Measurements from ENCODE around the gene ADAMTS6.

GRCh38 chr5:65481171-65481581 lies 544 bp downstream of the ADAMTS6 start:
- TF ChIP-seq ZNF324 (tag by site-specific recombination; IDR thresholded peaks at IDR 0.05) = no peak
- no peak for TF ChIP-seq CTCF (tag by site-specific recombination; IDR thresholded peaks at IDR 0.05)
- no peak for TF ChIP-seq ZNF488 (tag by site-specific recombination; IDR thresholded peaks at IDR 0.05)
- TF ChIP-seq PRDM10 (tag by site-specific recombination; IDR thresholded peaks at IDR 0.05) = no peak
- TF ChIP-seq YY1 (tag by site-specific recombination; IDR thresholded peaks at IDR 0.05) = no peak
- no peak for TF ChIP-seq ZNF121 (tag by site-specific recombination; IDR thresholded peaks at IDR 0.05)
- TF ChIP-seq YY2 (tag by site-specific recombination; IDR thresholded peaks at IDR 0.05) = no peak
- TF ChIP-seq ZNF416 (tag by site-specific recombination; IDR thresholded peaks at IDR 0.05) = no peak
- TF ChIP-seq ZNF23 (tag by site-specific recombination; IDR thresholded peaks at IDR 0.05; ENCODE audit: borderline replicate concordance) = no peak
- TF ChIP-seq ZSCAN23 (tag by site-specific recombination; IDR thresholded peaks at IDR 0.05) = no peak

Data from HEK293 (cell line).